Gastroesophageal sphincter (tissue), 4 donors: ENCODE measurements around the gene RGS14. TPM values are rescaled to one million over a fixed set of nuclear protein-coding genes. Genes with fewer than 3 reads are reported as not detected.
A peak's percentile ranks its signal among the peaks of the same experiment; 100 is the strongest.

Experiments
- ATAC-seq: fragments of 150-250 bp; one replicate; pipeline ENCODE4 v1.9.1; 2016; ENCODE audit warnings: mild to moderate bottlenecking, moderate library complexity
- H3K27ac ChIP-seq, 4 donors: fragments of 200-600 bp; sonication (generic) in 3 of 4; 1 replicate in 3 of 4; 2 replicates in 1 of 4; pipeline ENCODE4 v1.5.1; 2016 to 2019
- H3K27me3 ChIP-seq: fragments of 200-600 bp; sonication (generic); one replicate; pipeline ENCODE4 v1.5.1; 2019
- H3K36me3 ChIP-seq, 2 donors: fragments of 200-600 bp; sonication (generic); one replicate each; pipeline ENCODE4 v1.5.1; 2019; ENCODE audit warnings: control low read depth in 1 of 2
- H3K4me1 ChIP-seq, 3 donors: fragments of 200-600 bp; sonication (generic); 1 replicate in 2 of 3; 2 replicates in 1 of 3; pipeline ENCODE4 v1.5.1; 2016 to 2019; ENCODE audit warnings: control low read depth in 2 of 3
- H3K4me3 ChIP-seq, 2 donors: fragments of 200-600 bp; sonication (generic); one replicate each; pipeline ENCODE4 v1.5.1; 2019; ENCODE audit warnings: mild to moderate bottlenecking in 1 of 2, moderate library complexity in 1 of 2
- H3K9me3 ChIP-seq, 3 donors: fragments of 200-600 bp; sonication (generic); one replicate each; pipeline ENCODE4 v1.5.1; 2017 to 2019; ENCODE audit warnings: control low read depth in 2 of 3
- CTCF ChIP-seq, 4 experiments: fragments of 200-600 bp in 2 of 4; fragments of 450-650 bp in 2 of 4; sonication (generic) in 1 of 4; IDR thresholded peaks; one replicate each; pipeline ENCODE4 v1.5.1; 2017 to 2019; ENCODE audit warnings: antibody characterized with exemption in 4 of 4, mild to moderate bottlenecking in 2 of 4, moderate library complexity in 2 of 4
- EP300 ChIP-seq: sonication (generic); formaldehyde crosslinking; IDR thresholded peaks from one replicate; pipeline ENCODE4 v1.6.1; 2017; ENCODE audit warnings: antibody characterized with exemption, mild to moderate bottlenecking
- POLR2A ChIP-seq, 2 donors: fragments of 450-650 bp; IDR thresholded peaks; one replicate each; pipeline ENCODE4 v1.6.1; 2017; ENCODE audit warnings: antibody characterized with exemption in 2 of 2, mild to moderate bottlenecking in 2 of 2, moderate library complexity in 1 of 2
- POLR2AphosphoS5 ChIP-seq: sonication (generic); formaldehyde crosslinking; IDR thresholded peaks from one replicate; pipeline ENCODE4 v1.6.1; 2017; ENCODE audit warnings: antibody characterized with exemption
- WGBS, 2 donors: methylation state at CpG; one replicate each; pipeline ENCODE4 v1.1.5; 2018; ENCODE audit warnings: low coverage in 1 of 2; 5-methylcytosine and 5-hydroxymethylcytosine counted together
- total RNA-seq, 4 donors: library from RNA; depleted of rRNA; stranded (reverse); fragments of >200 nt; gene quantifications; one replicate each; pipeline ENCODE4 v1.1.0, GENCODE V29; 2016

The RGS14 gene
- total RNA-seq, 4 donors from 2014 or later = 7.6 to 20.1 (median 13.7) TPM

GRCh38 chr5:177327539-177328522 lies 29.9 kb upstream of the RGS14 start:
- TF ChIP-seq POLR2AphosphoS5 = no peak
- no peak for TF ChIP-seq EP300
- no peak for TF ChIP-seq POLR2A (IDR thresholded peaks at IDR 0.05)
- TF ChIP-seq CTCF (IDR thresholded peaks at IDR 0.05) = no peak

GRCh38 chr5:177328545-177329231 lies 29.0 kb upstream of the RGS14 start:
- ATAC-seq = no peak
- H3K27me3 ChIP-seq = no peaks in the 10 kb centered on the region
- peak overlapping the region in 1 of 4 donors; percentile 50 for H3K27ac ChIP-seq
- no peak overlapping the region for H3K4me3 ChIP-seq
- H3K4me1 ChIP-seq = no peaks in the 10 kb centered on the region
- peaks cover 0 to 57% of the 10 kb centered on the region in 2 donors for H3K36me3 ChIP-seq
- no peak for TF ChIP-seq POLR2AphosphoS5
- TF ChIP-seq CTCF (IDR thresholded peaks at IDR 0.05) = no peak
- 84 to 87% methylated on average over 11 to 18 of the region's 19 CpGs for whole genome bisulfite sequencing, 2 donors
- H3K9me3 ChIP-seq = no peaks in the 10 kb centered on the region

More at GRCh38 chr5:177327539-177328522, 29.9 kb upstream of the RGS14 start:
- Histone ChIP-seq H3K4me1 (no peaks in the 10 kb centered on the region), H3K27ac (peak overlapping the region in 3 of 4 donors; percentile 46 to 50 (median 48)), H3K27me3 (no peaks in the 10 kb centered on the region), H3K4me3 (no peak overlapping the region), H3K36me3 (peaks cover 0 to 49% of the 10 kb centered on the region in 2 donors), H3K9me3 (no peaks in the 10 kb centered on the region)
- ATAC-seq = peak; percentile 57
- WGBS, 2 donors = 62 to 68% methylated on average over 7 to 11 of the region's 28 CpGs

- Histone ChIP-seq H3K4me1 (no peaks in the 10 kb centered on the region), H3K9me3 (no peaks in the 10 kb centered on the region), H3K27me3 (no peaks in the 10 kb centered on the region), H3K4me3 (no peak overlapping the region), H3K27ac (no peak overlapping the region), H3K36me3 (peaks cover 0 to 69% of the 10 kb centered on the region in 2 donors)
- ATAC-seq = no peak
- TF ChIP-seq POLR2AphosphoS5 (no peak), CTCF (IDR thresholded peaks at IDR 0.05) (no peak), POLR2A (IDR thresholded peaks at IDR 0.05) (no peak), EP300 (no peak)
- 70% methylated on average over 3 of the region's 6 CpGs; no CpG with 5 or more reads in 1 of the 2 donors for WGBS, 2 donors
Observed at GRCh38 chr5:177329883-177330282, 27.8 kb upstream of the RGS14 start.

GRCh38 chr5:177330991-177331842 lies 26.5 kb upstream of the RGS14 start:
- H3K36me3 ChIP-seq = peaks cover 0 to 83% of the 10 kb centered on the region in 2 donors
- no peak for ATAC-seq
- H3K27me3 ChIP-seq = no peaks in the 10 kb centered on the region
- no peaks in the 10 kb centered on the region for H3K9me3 ChIP-seq
- H3K27ac ChIP-seq = no peak overlapping the region
- no peaks in the 10 kb centered on the region for H3K4me1 ChIP-seq
- TF ChIP-seq EP300 = no peak
- TF ChIP-seq POLR2AphosphoS5 = no peak
- no peak for TF ChIP-seq CTCF (IDR thresholded peaks at IDR 0.05)
- TF ChIP-seq POLR2A (IDR thresholded peaks at IDR 0.05) = no peak
- no peak overlapping the region for H3K4me3 ChIP-seq
- 76 to 79% methylated on average over 3 to 12 of the region's 27 CpGs for WGBS, 2 donors
